GM18909 (cell line): ENCODE data around the gene STOML1.
"Not testable (repeated sequence)": the region's sequence is repeated elsewhere in the genome, so short reads cannot be mapped to it uniquely, and the experiment has no call there.

Experiments
- ATAC-seq: cut with Tn5 transposase; IDR thresholded peaks from one replicate; pipeline ENCODE4 v1.9.1; 2021; ENCODE audit warnings: mild to moderate bottlenecking; ENCODE audit not compliant: unreplicated experiment, poor library complexity

The STOML1 gene

GRCh38 chr15:73950479-73950830 is 41.6 kb downstream of the STOML1 start:
- no peak for ATAC-seq

- ATAC-seq = no peak
These were observed 42.6 kb downstream of the STOML1 start for GRCh38 chr15:73949496-73949895.

- no peak for ATAC-seq
These were observed 43.1 kb downstream of the STOML1 start for GRCh38 chr15:73948982-73949381.

GRCh38 chr15:73948396-73948795 is 43.7 kb downstream of the STOML1 start:
- ATAC-seq = no peak

- ATAC-seq = no peak
These were observed 44.4 kb downstream of the STOML1 start for GRCh38 chr15:73947651-73948050.

- ATAC-seq = no peak
These were observed 45.2 kb downstream of the STOML1 start for GRCh38 chr15:73946795-73947370.

GRCh38 chr15:73946046-73946721 is 45.9 kb downstream of the STOML1 start:
- no peak for ATAC-seq

- no peak for ATAC-seq
These were observed 47.0 kb downstream of the STOML1 start for GRCh38 chr15:73945130-73945508.

- no peak for ATAC-seq
These were observed 47.6 kb downstream of the STOML1 start for GRCh38 chr15:73944161-73945129.

- ATAC-seq = no peak
These were observed 49.3 kb downstream of the STOML1 start for GRCh38 chr15:73942751-73943270.

GRCh38 chr15:73941871-73942635 is 50.0 kb downstream of the STOML1 start:
- no peak for ATAC-seq

GRCh38 chr15:73941449-73941848 is 50.6 kb downstream of the STOML1 start:
- ATAC-seq = no peak

GRCh38 chr15:73941044-73941443 is 51.1 kb downstream of the STOML1 start:
- ATAC-seq = no peak

- no peak for ATAC-seq
These were observed 51.8 kb downstream of the STOML1 start for GRCh38 chr15:73940061-73940981.

GRCh38 chr15:73939138-73939537 is 53.0 kb downstream of the STOML1 start:
- ATAC-seq = no peak

GRCh38 chr15:73938516-73938915 is 53.6 kb downstream of the STOML1 start:
- ATAC-seq = not testable (repeated sequence)

- no peak for ATAC-seq
These were observed 54.4 kb downstream of the STOML1 start for GRCh38 chr15:73937726-73938125.

GRCh38 chr15:73937296-73937695 is 54.8 kb downstream of the STOML1 start:
- ATAC-seq = no peak

- no peak for ATAC-seq
These were observed 55.4 kb downstream of the STOML1 start for GRCh38 chr15:73936588-73937290.
